Thyroid gland (tissue), 4 donors: ENCODE measurements around the gene GALNT17.

Source experiments
- CTCF ChIP-seq, 6 experiments: fragments of 200-600 bp in 3 of 6; fragments of 450-650 bp in 3 of 6; sonication (generic) in 3 of 6; IDR thresholded peaks; one replicate each; pipeline ENCODE4 v1.5.1; 2016 to 2019; ENCODE audit warnings: antibody characterized with exemption in 6 of 6, mild to moderate bottlenecking in 2 of 6, inconsistent platforms in 1 of 6, moderate library complexity in 1 of 6
- POLR2A ChIP-seq, 2 donors: fragments of 450-650 bp; IDR thresholded peaks; one replicate each; pipeline ENCODE4 v1.6.1; 2017; ENCODE audit warnings: antibody characterized with exemption in 2 of 2, mild to moderate bottlenecking in 2 of 2, moderate library complexity in 1 of 2

GRCh38 chr7:71479231-71479630 lies 347.3 kb downstream of the GALNT17 start:
- TF ChIP-seq CTCF (IDR thresholded peaks at IDR 0.05), result no peak
- no peak for TF ChIP-seq POLR2A (IDR thresholded peaks at IDR 0.05)
